ENCODE results near the gene GMDS. TPM values are rescaled to one million over a fixed set of nuclear protein-coding genes. Genes with fewer than 3 reads are reported as not detected.

Gene GMDS
- total and polyA plus RNA-seq, 2 donors (not counting 3 experiments of a cell fraction or from before 2014, with no cell fraction given) = 9.8 to 23.5 TPM

GRCh38 chr6:1594445-1595200 is 650.8 kb downstream of the GMDS start:
- intact Hi-C loops (cut with micrococcal nuclease) = loop anchor here (5.0 kb wide), 1 partner anchor 983 kb away; no protein-coding TSS in a partner anchor
- TF ChIP-seq JUN (IDR thresholded peaks at IDR 0.05; ENCODE audit: borderline replicate concordance, insufficient read depth, insufficient read length, low read depth) = no peak
- TF ChIP-seq POLR2A (IDR thresholded peaks at IDR 0.05; ENCODE audit: low read depth, low read length) = no peak
- no peak for TF ChIP-seq MYC (IDR thresholded peaks at IDR 0.05; ENCODE audit: low read depth, low read length)
- no peak for TF ChIP-seq POLR2AphosphoS5 (IDR thresholded peaks at IDR 0.05; ENCODE audit: insufficient read depth, low read depth, low read length)
- TF ChIP-seq FOS (IDR thresholded peaks at IDR 0.05; ENCODE audit: borderline replicate concordance, insufficient read depth, low read length) = no peak
- TF ChIP-seq, protein P1, sequence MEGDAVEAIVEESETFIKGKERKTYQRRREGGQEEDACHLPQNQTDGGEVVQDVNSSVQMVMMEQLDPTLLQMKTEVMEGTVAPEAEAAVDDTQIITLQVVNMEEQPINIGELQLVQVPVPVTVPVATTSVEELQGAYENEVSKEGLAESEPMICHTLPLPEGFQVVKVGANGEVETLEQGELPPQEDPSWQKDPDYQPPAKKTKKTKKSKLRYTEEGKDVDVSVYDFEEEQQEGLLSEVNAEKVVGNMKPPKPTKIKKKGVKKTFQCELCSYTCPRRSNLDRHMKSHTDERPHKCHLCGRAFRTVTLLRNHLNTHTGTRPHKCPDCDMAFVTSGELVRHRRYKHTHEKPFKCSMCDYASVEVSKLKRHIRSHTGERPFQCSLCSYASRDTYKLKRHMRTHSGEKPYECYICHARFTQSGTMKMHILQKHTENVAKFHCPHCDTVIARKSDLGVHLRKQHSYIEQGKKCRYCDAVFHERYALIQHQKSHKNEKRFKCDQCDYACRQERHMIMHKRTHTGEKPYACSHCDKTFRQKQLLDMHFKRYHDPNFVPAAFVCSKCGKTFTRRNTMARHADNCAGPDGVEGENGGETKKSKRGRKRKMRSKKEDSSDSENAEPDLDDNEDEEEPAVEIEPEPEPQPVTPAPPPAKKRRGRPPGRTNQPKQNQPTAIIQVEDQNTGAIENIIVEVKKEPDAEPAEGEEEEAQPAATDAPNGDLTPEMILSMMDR (IDR thresholded peaks at IDR 0.05; ENCODE audit: extremely low read depth in 1 of 2, insufficient read depth in 1 of 2, low read depth in 1 of 2, low read length in 2 of 2) = no peak
- TF ChIP-seq GATA2 (IDR thresholded peaks at IDR 0.05; ENCODE audit: insufficient read depth, insufficient read length, low read depth, low read length) = no peak
- TF ChIP-seq, protein P2, sequence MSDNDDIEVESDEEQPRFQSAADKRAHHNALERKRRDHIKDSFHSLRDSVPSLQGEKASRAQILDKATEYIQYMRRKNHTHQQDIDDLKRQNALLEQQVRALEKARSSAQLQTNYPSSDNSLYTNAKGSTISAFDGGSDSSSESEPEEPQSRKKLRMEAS (IDR thresholded peaks at IDR 0.05; ENCODE audit: insufficient read depth, insufficient read length) = no peak
- TF ChIP-seq EZH2 (IDR thresholded peaks at IDR 0.05; ENCODE audit: borderline replicate concordance, low read depth, low read length, severe bottlenecking) = no peak
- no peaks in the 10 kb centered on the region for H3K79me2 ChIP-seq (ENCODE audit: control insufficient read depth, insufficient read depth, low read length)

More at GRCh38 chr6:1594445-1595200, 650.8 kb downstream of the GMDS start:
- POLR2A ChIA-PET = no interaction called here
- no peak for FAIRE-seq
- Histone ChIP-seq H3K9ac (replicated peaks; ENCODE audit: extremely low read depth, insufficient read depth, low read length) (no peak overlapping the region), H3K4me1 (ENCODE audit: control insufficient read depth, extremely low read depth, insufficient read depth, low read length) (no peaks in the 10 kb centered on the region), H3K27me3 (ENCODE audit: control insufficient read depth in 2 of 2, insufficient read depth in 2 of 2, low read length in 2 of 2) (no peaks in the 10 kb centered on the region), H3K9me1 (replicated peaks; ENCODE audit: control insufficient read depth, extremely low read depth, insufficient read depth, low read length) (no peaks in the 10 kb centered on the region), H3K4me2 (ENCODE audit: insufficient read depth, low read length) (no peak overlapping the region), H3K36me3 (ENCODE audit: control insufficient read depth in 2 of 2, extremely low read depth in 1 of 2, insufficient read depth in 2 of 2, low read length in 2 of 2) (no peaks in the 10 kb centered on the region), H3K4me3 (replicated peaks in 1 of 3; ENCODE audit: insufficient read depth in 1 of 3, low read depth in 1 of 3, low read length in 3 of 3) (no peak overlapping the region), H2AFZ (ENCODE audit: low read depth, low read length) (no peak overlapping the region), H3K9me3 (replicated peaks; ENCODE audit: control insufficient read depth, insufficient read depth, low read length) (no peaks in the 10 kb centered on the region), H4K20me1 (replicated peaks; ENCODE audit: control insufficient read depth, extremely low read depth, insufficient read depth, low read length) (no peaks in the 10 kb centered on the region), H3K27ac (ENCODE audit: insufficient read depth, low read depth, low read length) (no peak overlapping the region)
- DNase-seq (ENCODE audit: low read depth, low spot score) = no peak
- no TSS peak for BruUV-seq (replicated peaks)
- dilution Hi-C loops (cut with MboI; ENCODE audit: extremely low pct_ligation_motif_present, low sequenced_read_pairs) = no loop called here
- CTCF ChIA-PET = interaction anchor here (1.1 to 7.7 kb wide), 15 partner anchors 8 to 1189 kb away, joined by 3 to 109 read pairs (median 8); partner anchors contain the start of gene MYLK4

Data from endothelial cell of umbilical vein (primary cell).